ACC112 (cell line): Measurements from ENCODE around the gene GSG1.
"Not testable (repeated sequence)": the region's sequence is repeated elsewhere in the genome, so short reads cannot be mapped to it uniquely, and the experiment has no call there.

ENCODE experiments used
- H2AFZ ChIP-seq: fragments of 200-600 bp; sonication (generic); one replicate; pipeline ENCODE4 v1.6.0; 2017; ENCODE audit warnings: antibody characterized with exemption, low read length; ENCODE audit not compliant: unreplicated experiment
- H3K27ac ChIP-seq: fragments of 200-600 bp; sonication (generic); 2 replicates; pipeline ENCODE4 v1.5.1; 2014; ENCODE audit warnings: low read depth, mild to moderate bottlenecking, antibody characterized with exemption, low read length, moderate library complexity
- H3K27me3 ChIP-seq: fragments of 200-600 bp; sonication (generic); 2 replicates; pipeline ENCODE4 v1.6.1; 2014; ENCODE audit warnings: mild to moderate bottlenecking, antibody characterized with exemption, low read length, moderate library complexity, mixed read lengths; ENCODE audit not compliant: insufficient read depth
- H3K36me3 ChIP-seq: fragments of 200-600 bp; sonication (generic); 2 replicates; pipeline ENCODE4 v1.6.1; 2016; ENCODE audit warnings: mild to moderate bottlenecking, antibody characterized with exemption, low read length, moderate library complexity, mixed read lengths; ENCODE audit not compliant: insufficient read depth
- H3K4me1 ChIP-seq: fragments of 200-600 bp; sonication (generic); one replicate; pipeline ENCODE4 v1.6.1; 2016; ENCODE audit warnings: low read length, mixed read lengths; ENCODE audit not compliant: insufficient read depth, unreplicated experiment, control insufficient read depth
- H3K4me3 ChIP-seq: fragments of 200-600 bp; sonication (generic); 2 replicates; pipeline ENCODE4 v1.5.1; 2014; ENCODE audit warnings: mild to moderate bottlenecking, low read depth, low read length
- H3K79me2 ChIP-seq: fragments of 200-600 bp; sonication (generic); one replicate; pipeline ENCODE4 v1.6.0; 2016; ENCODE audit warnings: low read length; ENCODE audit not compliant: control insufficient read depth, unreplicated experiment, insufficient read depth

The GSG1 gene

GRCh38 chr12:13062669-13063068 lies 40.8 kb downstream of the GSG1 start:
- Histone ChIP-seq H3K36me3 (peaks cover 5% of the 10 kb centered on the region; the same call in 1 of the 2 replicates), H3K4me1 (no peaks in the 10 kb centered on the region), H3K4me3 (no peak overlapping the region), H2AFZ (no peak overlapping the region), H3K27me3 (no peaks in the 10 kb centered on the region), H3K79me2 (no peaks in the 10 kb centered on the region), H3K27ac (no peak overlapping the region)

GRCh38 chr12:13061377-13061776 lies 42.1 kb downstream of the GSG1 start:
- Histone ChIP-seq H3K4me3 (no peak overlapping the region), H3K27ac (no peak overlapping the region), H3K79me2 (no peaks in the 10 kb centered on the region), H3K4me1 (no peaks in the 10 kb centered on the region), H3K36me3 (peaks cover 5% of the 10 kb centered on the region; the same call in 1 of the 2 replicates), H3K27me3 (no peaks in the 10 kb centered on the region), H2AFZ (no peak overlapping the region)

GRCh38 chr12:13060581-13060980 lies 42.9 kb downstream of the GSG1 start:
- no peaks in the 10 kb centered on the region for H3K27me3 ChIP-seq
- peaks cover 5% of the 10 kb centered on the region; the same call in 1 of the 2 replicates for H3K36me3 ChIP-seq

GRCh38 chr12:13053617-13054016 lies 49.9 kb downstream of the GSG1 start:
- not testable (repeated sequence) for H3K79me2 ChIP-seq, H2AFZ ChIP-seq, H3K4me3 ChIP-seq, H3K36me3 ChIP-seq, H3K27ac ChIP-seq, H3K27me3 ChIP-seq
- peaks cover 10% of the 10 kb centered on the region for H3K4me1 ChIP-seq

More at GRCh38 chr12:13060581-13060980, 42.9 kb downstream of the GSG1 start:
- H3K27ac ChIP-seq: no peak overlapping the region
- H3K79me2 ChIP-seq: no peaks in the 10 kb centered on the region
- no peaks in the 10 kb centered on the region for H3K4me1 ChIP-seq
- no peak overlapping the region for H2AFZ ChIP-seq
- H3K4me3 ChIP-seq: no peak overlapping the region

- Histone ChIP-seq H3K79me2 (peaks cover 7% of the 10 kb centered on the region), H2AFZ (no peak overlapping the region), H3K36me3 (no peaks in the 10 kb centered on the region), H3K4me1 (peaks cover 10% of the 10 kb centered on the region), H3K27ac (no peak overlapping the region), H3K4me3 (no peak overlapping the region), H3K27me3 (no peaks in the 10 kb centered on the region)
Observed at GRCh38 chr12:13052421-13052820, 51.0 kb downstream of the GSG1 start.

- Histone ChIP-seq H3K27me3 (no peaks in the 10 kb centered on the region), H3K79me2 (peaks cover 7% of the 10 kb centered on the region), H3K27ac (no peak overlapping the region), H3K36me3 (no peaks in the 10 kb centered on the region), H3K4me3 (no peak overlapping the region), H3K4me1 (peaks cover 19% of the 10 kb centered on the region), H2AFZ (no peak overlapping the region)
Observed at GRCh38 chr12:13049816-13050215, 53.7 kb downstream of the GSG1 start.

- H3K36me3 ChIP-seq: no peaks in the 10 kb centered on the region
- no peak overlapping the region for H3K27ac ChIP-seq
- H3K4me1 ChIP-seq: peaks cover 22% of the 10 kb centered on the region
- peaks cover 5% of the 10 kb centered on the region for H3K79me2 ChIP-seq
- no peaks in the 10 kb centered on the region for H3K27me3 ChIP-seq
- H3K4me3 ChIP-seq: no peak overlapping the region
- no peak overlapping the region for H2AFZ ChIP-seq
Observed at GRCh38 chr12:13046964-13047363, 56.5 kb downstream of the GSG1 start.

GRCh38 chr12:13045816-13046215 lies 57.7 kb downstream of the GSG1 start:
- no peaks in the 10 kb centered on the region for H3K27me3 ChIP-seq
- no peak overlapping the region for H2AFZ ChIP-seq
- peaks cover 22% of the 10 kb centered on the region for H3K4me1 ChIP-seq
- no peak overlapping the region for H3K27ac ChIP-seq
- H3K4me3 ChIP-seq: no peak overlapping the region
- no peaks in the 10 kb centered on the region for H3K36me3 ChIP-seq
- H3K79me2 ChIP-seq: peaks cover 4% of the 10 kb centered on the region

- Histone ChIP-seq H3K27me3 (no peaks in the 10 kb centered on the region), H3K4me1 (peaks cover 16% of the 10 kb centered on the region), H3K27ac (no peak overlapping the region), H3K79me2 (peaks cover under 1% of the 10 kb centered on the region), H3K36me3 (no peaks in the 10 kb centered on the region), H3K4me3 (peak overlapping the region; percentile 100), H2AFZ (peak overlapping the region; percentile 62)
Observed at GRCh38 chr12:13044906-13045299, 58.6 kb downstream of the GSG1 start.

GRCh38 chr12:13044002-13044905 lies 59.2 kb downstream of the GSG1 start, which contains the start of gene FAM234B:
Gene FAM234B (plus strand): TSS chr12:13044381. CDS start chr12:13044404, 23 bp downstream.
- H3K27ac ChIP-seq: no peak within 1 kb of the TSS
- H3K79me2 ChIP-seq: no peaks in the 10 kb centered on the region
- peak within 1 kb of the TSS; percentile 100 for H3K4me3 ChIP-seq
- peak within 1 kb of the TSS; percentile 99 for H2AFZ ChIP-seq
- peaks cover 12% of the 10 kb centered on the region for H3K4me1 ChIP-seq
- H3K27me3 ChIP-seq: no peaks in the 10 kb centered on the region
- no peaks in the 10 kb centered on the region for H3K36me3 ChIP-seq

- Histone ChIP-seq H3K27me3 (no peaks in the 10 kb centered on the region), H3K4me1 (peaks cover 18% of the 10 kb centered on the region), H3K27ac (no peak overlapping the region), H3K36me3 (no peaks in the 10 kb centered on the region), H2AFZ (no peak overlapping the region), H3K79me2 (no peaks in the 10 kb centered on the region), H3K4me3 (no peak overlapping the region)
Observed at GRCh38 chr12:13042666-13043230, 60.7 kb downstream of the GSG1 start.
